Umbilical cord (tissue), 2 donors: ENCODE measurements around the gene ZNF385B. TPM values are rescaled to one million over a fixed set of nuclear protein-coding genes. Genes with fewer than 3 reads are reported as not detected.

Experiments used
- DNase-seq: peaks from one replicate; pipeline ENCODE4 v3.0.0-alpha.2; 2015; ENCODE audit warnings: low spot score
- total RNA-seq: library from RNA; depleted of rRNA; stranded (reverse); fragments of >200 nt; gene quantifications from one replicate; pipeline ENCODE4 v1.2.3, GENCODE V29; 2014; ENCODE audit warnings: low replicate concordance; ENCODE audit not compliant: insufficient read depth

Gene ZNF385B
- total RNA-seq, 1 donor from 2014 or later, result 0.72 TPM

DNA sequence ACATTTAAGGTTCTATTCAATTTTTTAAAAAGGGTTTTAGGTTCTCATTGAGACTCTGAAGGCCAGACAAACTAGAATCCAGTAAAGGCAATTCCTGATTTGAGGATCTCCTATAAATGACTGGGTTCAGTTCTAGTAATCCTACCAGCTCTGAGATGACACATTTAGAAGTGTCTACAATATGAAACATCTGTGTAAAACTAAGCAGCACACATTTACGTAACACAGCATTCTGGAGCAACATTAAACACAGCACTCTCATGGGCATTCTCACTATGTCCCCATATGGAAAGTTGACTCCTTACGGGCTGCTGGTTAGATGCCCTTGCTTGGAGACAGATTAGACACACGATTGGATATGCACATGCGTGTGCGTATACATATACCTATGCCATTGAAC lies 114.4 kb downstream of the ZNF385B start:
- peak; percentile 92 for DNase-seq

- peak; percentile 80 for DNase-seq
Measured at GRCh38 chr2:179745635-179746256, 115.7 kb downstream of the ZNF385B start.

- peak; percentile 14 for DNase-seq
Measured at GRCh38 chr2:179744401-179744800, 117.0 kb downstream of the ZNF385B start.

- DNase-seq, result no peak
Measured at GRCh38 chr2:179741317-179741716, 120.1 kb downstream of the ZNF385B start.

DNA sequence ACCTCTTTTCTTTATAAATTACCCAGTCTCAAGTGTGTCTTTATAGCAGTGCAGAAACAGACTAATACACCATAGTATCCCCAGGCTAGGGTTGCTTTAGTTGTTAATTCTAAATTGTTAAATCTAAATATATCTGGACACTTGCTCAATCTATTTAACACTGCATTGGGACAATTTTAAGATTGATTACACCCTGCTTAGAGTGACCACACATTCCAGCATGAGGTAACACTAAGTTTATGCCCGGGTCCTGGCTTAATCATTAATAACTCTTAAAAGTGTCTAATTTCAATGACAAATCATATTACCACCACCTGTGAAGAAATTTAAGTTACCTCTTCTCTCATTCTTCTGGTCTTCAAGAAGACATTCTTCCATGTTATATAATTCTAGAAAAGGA lies 131.4 kb downstream of the ZNF385B start:
- no peak for DNase-seq

GRCh38 chr2:179726461-179727180 lies 134.8 kb downstream of the ZNF385B start:
- no peak for DNase-seq

GRCh38 chr2:179724403-179724802 lies 137.0 kb downstream of the ZNF385B start:
- no peak for DNase-seq

GRCh38 chr2:179720173-179720772 lies 141.1 kb downstream of the ZNF385B start:
- DNase-seq, result no peak

DNA sequence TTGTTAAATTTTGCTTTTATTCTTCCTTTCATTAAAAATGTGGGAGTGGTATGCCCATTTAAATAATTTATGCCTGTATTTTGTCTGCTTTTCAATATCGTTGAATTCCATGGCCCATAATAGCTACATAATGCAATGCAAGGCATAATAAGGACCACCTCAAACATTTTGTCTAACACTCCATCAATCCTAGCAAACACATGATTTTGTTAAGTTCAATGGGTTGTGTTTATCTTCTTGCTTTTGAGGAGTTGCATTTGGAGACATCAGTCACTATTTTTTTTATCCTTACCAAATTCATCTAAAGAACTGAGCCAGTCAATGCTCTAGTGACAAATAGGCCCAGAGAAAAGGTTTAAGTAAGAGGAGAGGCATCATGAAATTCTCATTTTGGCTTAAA lies 145.5 kb downstream of the ZNF385B start:
- DNase-seq, result no peak

DNA sequence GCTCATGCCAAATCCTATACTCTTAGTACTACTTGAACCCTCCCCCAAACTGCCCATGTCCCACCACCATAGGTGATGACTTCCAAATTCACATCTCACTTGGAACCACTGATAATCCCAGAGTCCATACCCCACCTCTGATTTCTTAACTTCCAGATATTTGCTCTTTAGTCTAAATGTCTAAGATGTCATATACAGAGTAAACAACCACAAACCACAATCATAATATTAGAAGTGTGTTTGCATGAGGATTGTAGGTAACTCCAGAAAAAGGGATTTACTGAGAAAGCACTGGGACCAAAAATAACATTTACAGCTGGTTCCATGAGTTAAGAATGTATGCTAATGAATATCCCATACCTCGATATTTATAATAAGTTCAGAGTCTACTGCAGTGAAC lies 146.2 kb downstream of the ZNF385B start:
- DNase-seq, result no peak

DNA sequence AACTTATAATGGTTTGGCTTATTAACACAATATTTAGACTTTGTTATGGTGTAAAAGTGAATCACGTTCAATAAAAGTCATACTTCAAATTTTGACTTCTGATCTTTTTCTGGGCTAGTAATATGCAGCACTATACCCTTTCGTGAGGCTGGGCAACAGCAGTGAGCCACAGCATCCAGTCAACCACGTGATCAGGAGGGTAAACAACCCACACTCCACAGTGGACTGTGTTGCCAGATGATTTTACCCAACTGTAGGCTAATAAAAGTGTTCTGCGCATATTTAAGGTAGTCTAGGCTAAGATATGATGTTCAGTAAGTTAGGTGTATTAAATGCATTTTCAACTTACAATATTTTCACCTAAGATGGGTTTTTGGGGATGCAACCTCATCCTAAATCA lies 148.6 kb downstream of the ZNF385B start:
- no peak for DNase-seq

- peak; percentile 47 for DNase-seq
Measured at GRCh38 chr2:179711375-179711774, 150.0 kb downstream of the ZNF385B start.

DNA sequence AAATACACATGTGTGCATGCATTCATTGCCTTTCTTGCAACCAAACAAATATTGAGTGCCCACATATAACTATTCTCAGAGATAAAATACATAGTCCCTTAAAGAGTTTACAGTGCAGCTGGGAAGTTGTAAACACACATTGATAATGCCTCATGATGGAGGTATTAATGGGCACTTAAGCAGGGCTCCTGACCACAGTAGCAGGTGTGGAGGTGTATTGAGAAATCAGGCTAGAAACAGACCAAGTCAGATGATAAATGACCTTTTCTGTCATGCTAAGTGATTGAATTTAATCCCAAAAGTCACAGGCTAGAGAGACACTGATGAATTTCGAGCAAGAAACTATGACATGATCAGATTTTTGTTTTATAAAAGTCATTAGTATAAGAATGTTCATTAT lies 157.7 kb downstream of the ZNF385B start:
- no peak for DNase-seq

DNA sequence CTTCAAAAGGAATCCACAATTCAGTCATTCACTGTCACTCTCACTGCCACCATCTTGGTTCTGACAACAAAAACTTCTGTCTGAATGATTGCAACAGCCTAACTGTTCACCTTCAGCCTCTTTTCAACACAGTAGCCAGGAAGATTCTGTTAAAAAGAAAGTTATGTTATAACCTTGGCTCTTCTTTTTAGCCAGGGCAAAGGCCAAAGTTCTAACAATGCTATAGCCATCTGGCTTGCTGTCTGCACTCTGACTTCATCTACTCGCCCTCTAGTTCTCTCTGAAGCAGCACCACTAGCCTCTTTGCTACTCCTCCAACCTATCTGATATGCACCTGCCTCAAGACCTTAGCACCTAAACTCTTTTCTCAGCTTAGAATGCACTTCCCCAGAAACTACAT lies 158.5 kb downstream of the ZNF385B start:
- no peak for DNase-seq

GRCh38 chr2:179701524-179702110 lies 159.8 kb downstream of the ZNF385B start:
- DNase-seq, result peak; percentile 42

DNA sequence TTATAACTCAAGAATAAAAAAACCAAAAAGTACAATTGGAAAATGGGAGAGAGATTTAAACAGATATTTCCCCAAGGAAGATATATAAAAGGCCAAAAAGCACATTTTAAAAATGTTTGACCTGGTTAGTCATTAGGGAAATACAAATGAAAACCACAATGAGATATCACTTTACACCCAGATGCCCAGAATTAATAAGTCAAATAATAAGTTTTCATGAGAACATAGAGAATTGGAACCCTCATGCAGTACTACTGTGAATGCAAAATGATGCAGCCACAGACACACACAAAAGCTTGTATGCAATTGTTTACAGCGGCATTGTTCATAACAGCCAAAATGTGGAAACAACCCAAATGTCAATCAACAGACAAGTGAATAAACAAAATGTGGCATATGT lies 165.9 kb downstream of the ZNF385B start:
- DNase-seq, result no peak

DNA sequence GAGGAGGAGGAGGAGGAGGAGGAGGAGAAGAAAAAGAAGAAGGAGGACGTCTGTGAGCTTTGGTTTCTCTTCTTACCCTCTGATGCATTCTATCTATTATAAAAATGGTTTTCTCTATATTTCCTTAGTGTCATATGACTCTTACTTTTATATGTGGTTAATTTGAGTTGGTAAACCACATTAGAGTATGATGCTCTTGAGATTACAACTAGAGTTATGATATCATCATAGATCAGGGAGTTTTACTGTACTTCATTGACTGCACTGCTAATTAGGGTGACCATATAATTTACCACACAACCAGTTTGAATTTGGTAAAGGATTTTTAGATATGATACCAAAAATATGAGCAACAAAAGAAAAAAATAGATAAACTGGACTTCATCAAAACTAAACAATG lies 166.4 kb downstream of the ZNF385B start:
- DNase-seq, result no peak

DNA sequence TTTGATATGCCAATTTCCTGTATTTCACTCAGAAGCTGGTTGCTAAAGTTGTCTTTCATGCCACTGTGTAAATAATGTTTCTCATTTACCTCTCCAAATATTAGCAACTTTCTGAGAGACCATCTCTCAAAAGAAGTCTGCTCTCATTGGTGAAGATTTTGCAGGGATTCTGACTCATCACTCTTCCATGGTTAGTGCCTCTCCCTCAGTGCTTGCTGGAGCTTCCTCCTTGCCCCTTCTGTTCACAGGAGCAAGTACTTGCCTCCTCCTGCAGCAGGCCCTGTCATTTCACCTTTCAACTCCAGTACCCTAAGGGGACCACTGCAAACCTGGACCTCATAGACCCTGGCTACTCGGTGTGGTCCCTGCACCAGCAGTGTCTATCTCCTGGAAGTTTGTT lies 168.8 kb downstream of the ZNF385B start:
- peak; percentile 22 for DNase-seq

DNA sequence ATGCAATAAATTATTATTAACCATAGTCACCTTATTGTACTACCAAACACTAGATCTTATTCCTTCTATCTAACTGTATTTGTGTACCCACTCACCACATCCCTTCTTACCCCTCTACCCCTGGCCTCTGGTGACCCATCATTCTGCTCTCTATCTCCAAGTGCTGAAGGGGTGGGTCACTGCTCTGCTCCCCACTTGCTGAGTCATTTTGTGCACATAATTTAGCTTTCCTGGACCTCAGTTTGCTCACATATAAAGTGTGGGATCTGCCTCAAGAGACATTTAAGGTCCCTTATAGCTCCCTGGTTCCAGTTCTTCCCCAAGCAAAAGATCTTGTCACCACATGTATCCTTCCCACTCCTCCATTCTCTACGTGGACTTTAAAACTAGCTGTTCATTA lies 169.4 kb downstream of the ZNF385B start:
- DNase-seq, result no peak

GRCh38 chr2:179691235-179691634 lies 170.2 kb downstream of the ZNF385B start:
- no peak for DNase-seq

DNA sequence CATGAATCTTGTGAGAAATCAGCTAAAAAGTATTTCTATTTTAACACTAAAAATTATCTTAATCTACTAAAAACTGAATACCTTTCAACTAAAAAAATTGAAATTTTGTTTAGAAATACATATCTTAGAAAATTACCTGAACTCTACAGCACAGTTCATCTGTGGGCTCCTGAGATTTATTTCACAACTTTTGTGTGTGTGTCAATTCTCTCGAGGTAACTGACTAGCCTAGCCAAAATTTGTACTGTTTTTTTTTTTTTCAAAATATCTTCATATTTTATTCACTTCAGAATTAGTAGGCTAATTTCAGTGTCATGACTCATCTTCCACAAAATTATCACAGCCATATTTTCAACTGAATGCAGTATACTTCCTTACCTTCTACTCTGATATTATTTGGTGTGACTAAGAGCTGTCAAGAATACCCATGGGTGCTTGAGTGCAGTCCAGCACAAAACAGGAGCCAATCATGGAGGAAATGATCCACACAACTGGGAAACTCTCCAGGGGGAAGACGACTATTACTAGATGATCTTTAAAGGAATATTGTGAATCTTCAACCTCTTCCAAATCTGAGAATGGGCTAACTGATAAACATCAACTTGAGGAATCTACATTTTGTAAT lies 174.6 kb downstream of the ZNF385B start:
- no peak for DNase-seq

DNA sequence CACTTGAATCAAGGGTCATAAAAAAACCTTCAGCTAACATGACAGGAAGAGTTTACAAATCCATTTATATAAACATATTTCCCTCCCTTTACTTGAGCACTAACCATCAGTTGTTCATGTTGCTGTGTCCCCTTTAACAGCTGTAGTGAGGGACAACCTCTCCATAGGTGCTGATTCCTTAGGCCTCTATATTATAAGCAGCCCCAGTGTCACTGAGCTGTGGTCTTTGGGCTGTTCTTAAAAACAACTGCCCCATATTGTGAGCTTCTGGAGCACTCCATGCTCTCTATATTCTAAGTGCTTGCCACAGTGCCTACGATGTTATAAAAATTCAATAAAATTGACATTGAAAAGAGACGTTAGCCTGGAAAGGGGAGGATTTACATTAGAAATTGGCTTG lies 175.3 kb downstream of the ZNF385B start:
- no peak for DNase-seq
